ENCODE data around the gene SNU13.

DNA sequence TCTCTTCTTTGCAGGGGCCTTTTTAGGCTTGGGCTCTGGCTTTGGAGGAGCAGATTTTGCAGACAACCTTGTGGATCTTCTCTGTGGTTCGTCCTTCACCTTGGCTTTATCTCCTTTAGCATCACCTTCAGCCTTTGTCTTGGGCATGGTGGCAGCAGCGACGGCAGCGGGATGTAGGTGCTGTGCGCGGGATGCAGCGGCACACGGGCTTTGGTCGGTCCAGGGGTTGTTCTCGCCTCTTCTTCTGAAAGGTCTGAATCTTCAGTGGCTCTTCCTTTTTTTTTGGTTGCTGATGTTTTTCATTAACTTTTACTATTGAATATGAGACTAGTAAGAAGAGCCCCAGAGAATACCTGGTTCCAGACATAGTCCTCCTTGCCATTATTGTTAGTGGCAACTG is 20.7 kb upstream of the SNU13 start:
- TF ChIP-seq GATA2 (IDR thresholded peaks at IDR 0.05; ENCODE audit: low read depth, low read length) (no peak), GATA3 (IDR thresholded peaks at IDR 0.05; ENCODE audit: low read depth, low read length) (no peak)
